DOHH2 (cell line): Measurements from ENCODE around the gene MAP2K2.

Source experiments
- EZH2phosphoT487 ChIP-seq: fragments of 200-600 bp; sonication (generic); IDR thresholded peaks from 2 replicates; pipeline ENCODE4 v1.6.1; 2017; ENCODE audit warnings: borderline replicate concordance, mild to moderate bottlenecking, antibody characterized with exemption, low read length, moderate library complexity, mixed read lengths
- TF ChIP-seq, protein P1 (sequence below): fragments of 200-600 bp; sonication (generic); IDR thresholded peaks from one replicate; pipeline ENCODE4 v1.5.1; 2014; ENCODE audit warnings: antibody characterized with exemption, mild to moderate bottlenecking, low read depth, low read length; ENCODE audit not compliant: poor library complexity, severe bottlenecking

GRCh38 chr19:4052114-4052992 is 71.6 kb downstream of the MAP2K2 start:
- TF ChIP-seq, protein P1, sequence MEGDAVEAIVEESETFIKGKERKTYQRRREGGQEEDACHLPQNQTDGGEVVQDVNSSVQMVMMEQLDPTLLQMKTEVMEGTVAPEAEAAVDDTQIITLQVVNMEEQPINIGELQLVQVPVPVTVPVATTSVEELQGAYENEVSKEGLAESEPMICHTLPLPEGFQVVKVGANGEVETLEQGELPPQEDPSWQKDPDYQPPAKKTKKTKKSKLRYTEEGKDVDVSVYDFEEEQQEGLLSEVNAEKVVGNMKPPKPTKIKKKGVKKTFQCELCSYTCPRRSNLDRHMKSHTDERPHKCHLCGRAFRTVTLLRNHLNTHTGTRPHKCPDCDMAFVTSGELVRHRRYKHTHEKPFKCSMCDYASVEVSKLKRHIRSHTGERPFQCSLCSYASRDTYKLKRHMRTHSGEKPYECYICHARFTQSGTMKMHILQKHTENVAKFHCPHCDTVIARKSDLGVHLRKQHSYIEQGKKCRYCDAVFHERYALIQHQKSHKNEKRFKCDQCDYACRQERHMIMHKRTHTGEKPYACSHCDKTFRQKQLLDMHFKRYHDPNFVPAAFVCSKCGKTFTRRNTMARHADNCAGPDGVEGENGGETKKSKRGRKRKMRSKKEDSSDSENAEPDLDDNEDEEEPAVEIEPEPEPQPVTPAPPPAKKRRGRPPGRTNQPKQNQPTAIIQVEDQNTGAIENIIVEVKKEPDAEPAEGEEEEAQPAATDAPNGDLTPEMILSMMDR, result no peak
- TF ChIP-seq EZH2phosphoT487, result no peak
